Karpas-422 (cell line): ENCODE data around the gene NHERF1. TPM values are rescaled to one million over a fixed set of nuclear protein-coding genes. Genes with fewer than 3 reads are reported as not detected.

Experiments used
- DNase-seq: peaks from one replicate; pipeline ENCODE4 v3.0.0-alpha.2; 2015
- H2AFZ ChIP-seq: fragments of 200-600 bp; sonication (generic); 2 replicates; pipeline ENCODE4 v1.6.1; 2014; ENCODE audit warnings: antibody characterized with exemption, low read length, mixed read lengths
- H3K27ac ChIP-seq: fragments of 200-600 bp; sonication (generic); 2 replicates; pipeline ENCODE4 v1.5.1; 2014; ENCODE audit warnings: mild to moderate bottlenecking, low read length, moderate library complexity
- H3K27me3 ChIP-seq: fragments of 200-600 bp; sonication (generic); 2 replicates; pipeline ENCODE4 v1.6.1; 2014; ENCODE audit warnings: low read length, mixed read lengths
- H3K36me3 ChIP-seq: fragments of 200-600 bp; sonication (generic); 2 replicates; pipeline ENCODE4 v1.6.1; 2014; ENCODE audit warnings: low read length, mixed read lengths; ENCODE audit not compliant: insufficient read depth
- H3K4me1 ChIP-seq: fragments of 200-600 bp; sonication (generic); 2 replicates; pipeline ENCODE4 v1.6.1; 2014; ENCODE audit warnings: mild to moderate bottlenecking, low read length, mixed read lengths
- H3K4me2 ChIP-seq: fragments of 200-600 bp; sonication (generic); 2 replicates; pipeline ENCODE4 v1.6.1; 2014; ENCODE audit warnings: low read length, low read depth, mild to moderate bottlenecking; ENCODE audit not compliant: poor library complexity, severe bottlenecking
- H3K4me3 ChIP-seq: fragments of 200-600 bp; sonication (generic); 2 replicates; pipeline ENCODE4 v1.5.1; 2014; ENCODE audit warnings: mild to moderate bottlenecking, antibody characterized with exemption, low read length, mixed read lengths
- H3K79me2 ChIP-seq: fragments of 200-600 bp; sonication (generic); 2 replicates; pipeline ENCODE4 v1.6.1; 2014; ENCODE audit warnings: mild to moderate bottlenecking, low read length, mixed read lengths
- H3K9ac ChIP-seq: fragments of 200-600 bp; sonication (generic); 2 replicates; pipeline ENCODE4 v1.6.0; 2014; ENCODE audit warnings: low read length
- H3K9me2 ChIP-seq: fragments of 200-600 bp; sonication (generic), shearing (Covaris generic); replicated peaks from 2 replicates; pipeline ENCODE4 v1.6.0; 2014; ENCODE audit warnings: mild to moderate bottlenecking, low read length, moderate library complexity; ENCODE audit not compliant: insufficient read depth
- H3K9me3 ChIP-seq: fragments of 300-700, 200-600 bp; sonication (generic); 2 replicates; pipeline ENCODE4 v1.6.1; 2014; ENCODE audit warnings: low read length, mixed read lengths
- H4K20me1 ChIP-seq: fragments of 200-600 bp; sonication (generic); 2 replicates; pipeline ENCODE4 v1.6.1; 2014; ENCODE audit warnings: mild to moderate bottlenecking, antibody characterized with exemption, low read length, low read depth; ENCODE audit not compliant: insufficient read depth
- total RNA-seq: library from RNA; depleted of rRNA; stranded (reverse); fragments of >200 nt; shearing (Covaris generic); gene quantifications from 2 replicates; pipeline ENCODE4 v1.2.3, GENCODE V29; 2014; ENCODE audit warnings: low replicate concordance

The NHERF1 gene
- total RNA-seq, 1 experiment from 2014 or later = 24.4 TPM

GRCh38 chr17:74749279-74750038 is 1.0 kb downstream of the NHERF1 start:
- H3K4me2 ChIP-seq = peak overlapping the region; percentile 93
- peaks cover 22% of the 10 kb centered on the region for H4K20me1 ChIP-seq
- H3K4me3 ChIP-seq = peak overlapping the region; percentile 99
- no peaks in the 10 kb centered on the region for H3K9me3 ChIP-seq
- H3K79me2 ChIP-seq = peaks cover 59% of the 10 kb centered on the region
- peak overlapping the region; percentile 41; the same call in 1 of the 2 replicates for H3K27ac ChIP-seq
- H3K36me3 ChIP-seq = peaks cover 7% of the 10 kb centered on the region; the same call in 1 of the 2 replicates
- peak overlapping the region; percentile 99 for H3K9ac ChIP-seq
- peak overlapping the region; percentile 77; the same call in 1 of the 2 replicates for H2AFZ ChIP-seq
- peak; percentile 83 for DNase-seq
- peaks cover 23% of the 10 kb centered on the region for H3K4me1 ChIP-seq
- no peaks in the 10 kb centered on the region for H3K9me2 ChIP-seq
- no peaks in the 10 kb centered on the region for H3K27me3 ChIP-seq

GRCh38 chr17:74750039-74750326 is 1.6 kb downstream of the NHERF1 start:
- Histone ChIP-seq H3K9ac (peak overlapping the region; percentile 99), H3K9me2 (no peaks in the 10 kb centered on the region), H3K79me2 (peaks cover 64% of the 10 kb centered on the region), H3K36me3 (peaks cover 7% of the 10 kb centered on the region; the same call in 1 of the 2 replicates), H3K4me3 (peak overlapping the region; percentile 99), H2AFZ (no peak overlapping the region), H3K4me1 (peaks cover 24% of the 10 kb centered on the region), H3K4me2 (peak overlapping the region; percentile 93), H3K27ac (no peak overlapping the region), H4K20me1 (peaks cover 22% of the 10 kb centered on the region), H3K9me3 (no peaks in the 10 kb centered on the region), H3K27me3 (no peaks in the 10 kb centered on the region)
- DNase-seq = no peak

GRCh38 chr17:74750327-74751069 is 2.1 kb downstream of the NHERF1 start:
- no peak for DNase-seq
- Histone ChIP-seq H2AFZ (no peak overlapping the region), H3K4me2 (peak overlapping the region; percentile 93), H4K20me1 (peaks cover 22% of the 10 kb centered on the region), H3K9ac (peak overlapping the region; percentile 99), H3K27ac (no peak overlapping the region), H3K79me2 (peaks cover 69% of the 10 kb centered on the region), H3K9me3 (no peaks in the 10 kb centered on the region), H3K9me2 (no peaks in the 10 kb centered on the region), H3K27me3 (no peaks in the 10 kb centered on the region), H3K4me1 (peaks cover 28% of the 10 kb centered on the region), H3K4me3 (peak overlapping the region; percentile 99), H3K36me3 (peaks cover 7% of the 10 kb centered on the region; the same call in 1 of the 2 replicates)

- peaks cover 7% of the 10 kb centered on the region; the same call in 1 of the 2 replicates for H3K36me3 ChIP-seq
- H3K79me2 ChIP-seq = peaks cover 87% of the 10 kb centered on the region
- no peak for DNase-seq
- H3K9ac ChIP-seq = no peak overlapping the region
- no peak overlapping the region for H3K27ac ChIP-seq
- no peak overlapping the region for H3K4me2 ChIP-seq
- no peak overlapping the region for H3K4me3 ChIP-seq
- no peaks in the 10 kb centered on the region for H3K9me3 ChIP-seq
- peaks cover 41% of the 10 kb centered on the region for H3K4me1 ChIP-seq
- H3K27me3 ChIP-seq = no peaks in the 10 kb centered on the region
- peaks cover 28% of the 10 kb centered on the region for H4K20me1 ChIP-seq
- H3K9me2 ChIP-seq = no peaks in the 10 kb centered on the region
- H2AFZ ChIP-seq = no peak overlapping the region
These were observed 4.0 kb downstream of the NHERF1 start for GRCh38 chr17:74752415-74752814.

- no peaks in the 10 kb centered on the region for H3K9me3 ChIP-seq
- no peaks in the 10 kb centered on the region for H3K27me3 ChIP-seq
- H3K4me1 ChIP-seq = peaks cover 43% of the 10 kb centered on the region
- no peak overlapping the region for H3K4me2 ChIP-seq
- peaks cover 31% of the 10 kb centered on the region for H4K20me1 ChIP-seq
- peaks cover 92% of the 10 kb centered on the region for H3K79me2 ChIP-seq
- no peak for DNase-seq
- H3K9ac ChIP-seq = no peak overlapping the region
- peaks cover 7% of the 10 kb centered on the region; the same call in 1 of the 2 replicates for H3K36me3 ChIP-seq
- no peak overlapping the region for H2AFZ ChIP-seq
- H3K4me3 ChIP-seq = no peak overlapping the region
- H3K27ac ChIP-seq = no peak overlapping the region
- H3K9me2 ChIP-seq = no peaks in the 10 kb centered on the region
These were observed 4.5 kb downstream of the NHERF1 start for GRCh38 chr17:74752822-74753401.

- H3K4me3 ChIP-seq = no peak overlapping the region
- no peaks in the 10 kb centered on the region for H3K9me3 ChIP-seq
- H3K27me3 ChIP-seq = no peaks in the 10 kb centered on the region
- peaks cover 7% of the 10 kb centered on the region; the same call in 1 of the 2 replicates for H3K36me3 ChIP-seq
- peaks cover 41% of the 10 kb centered on the region for H4K20me1 ChIP-seq
- no peak overlapping the region for H3K9ac ChIP-seq
- H3K79me2 ChIP-seq = peaks cover 98% of the 10 kb centered on the region
- no peak overlapping the region for H3K27ac ChIP-seq
- no peaks in the 10 kb centered on the region for H3K9me2 ChIP-seq
- peaks cover 48% of the 10 kb centered on the region for H3K4me1 ChIP-seq
- H2AFZ ChIP-seq = no peak overlapping the region
- no peak overlapping the region for H3K4me2 ChIP-seq
- no peak for DNase-seq
These were observed 6.4 kb downstream of the NHERF1 start for GRCh38 chr17:74754832-74755231.

GRCh38 chr17:74755533-74755932 is 7.1 kb downstream of the NHERF1 start:
- Histone ChIP-seq H2AFZ (no peak overlapping the region), H3K4me3 (no peak overlapping the region), H3K79me2 (peaks cover 98% of the 10 kb centered on the region), H3K27me3 (no peaks in the 10 kb centered on the region), H3K4me2 (no peak overlapping the region), H3K27ac (no peak overlapping the region), H3K4me1 (peaks cover 42% of the 10 kb centered on the region), H4K20me1 (peaks cover 42% of the 10 kb centered on the region), H3K9me3 (no peaks in the 10 kb centered on the region), H3K9ac (no peak overlapping the region), H3K36me3 (peaks cover 7% of the 10 kb centered on the region; the same call in 1 of the 2 replicates), H3K9me2 (no peaks in the 10 kb centered on the region)
- no peak for DNase-seq

DNA sequence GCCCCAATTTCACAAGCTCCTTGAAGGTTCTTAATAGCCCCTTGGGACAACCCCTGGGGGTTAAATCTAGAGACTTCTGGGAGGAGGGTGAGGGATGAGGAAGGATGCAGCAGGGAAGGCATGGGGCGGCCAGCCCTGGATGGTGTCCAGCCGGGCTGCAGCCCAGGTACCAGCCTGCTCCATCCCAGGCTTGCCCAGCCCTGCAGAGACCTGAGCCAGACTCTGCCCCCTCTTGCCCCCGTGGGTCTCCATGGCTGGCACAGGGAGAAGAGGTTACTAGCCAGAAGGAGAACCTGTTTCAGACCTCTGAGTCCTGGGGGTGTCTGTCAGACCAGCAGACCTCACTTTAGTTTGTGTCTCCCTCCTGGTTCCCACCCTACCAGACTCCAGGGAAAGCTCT is 8.5 kb downstream of the NHERF1 start:
- H3K9me3 ChIP-seq = no peaks in the 10 kb centered on the region
- H3K4me3 ChIP-seq = no peak overlapping the region
- peaks cover 98% of the 10 kb centered on the region for H3K79me2 ChIP-seq
- H3K4me2 ChIP-seq = peak overlapping the region; percentile 15
- no peak overlapping the region for H3K9ac ChIP-seq
- H2AFZ ChIP-seq = no peak overlapping the region
- H3K9me2 ChIP-seq = no peaks in the 10 kb centered on the region
- no peak for DNase-seq
- no peaks in the 10 kb centered on the region for H3K36me3 ChIP-seq
- peaks cover 33% of the 10 kb centered on the region for H3K4me1 ChIP-seq
- no peak overlapping the region for H3K27ac ChIP-seq
- no peaks in the 10 kb centered on the region for H3K27me3 ChIP-seq
- peaks cover 38% of the 10 kb centered on the region for H4K20me1 ChIP-seq
